ENCODE measurements around the gene ZC3H15.
"Not testable (repeated sequence)": the region's sequence is repeated elsewhere in the genome, so short reads cannot be mapped to it uniquely, and the experiment has no call there.

The ZC3H15 gene

DNA sequence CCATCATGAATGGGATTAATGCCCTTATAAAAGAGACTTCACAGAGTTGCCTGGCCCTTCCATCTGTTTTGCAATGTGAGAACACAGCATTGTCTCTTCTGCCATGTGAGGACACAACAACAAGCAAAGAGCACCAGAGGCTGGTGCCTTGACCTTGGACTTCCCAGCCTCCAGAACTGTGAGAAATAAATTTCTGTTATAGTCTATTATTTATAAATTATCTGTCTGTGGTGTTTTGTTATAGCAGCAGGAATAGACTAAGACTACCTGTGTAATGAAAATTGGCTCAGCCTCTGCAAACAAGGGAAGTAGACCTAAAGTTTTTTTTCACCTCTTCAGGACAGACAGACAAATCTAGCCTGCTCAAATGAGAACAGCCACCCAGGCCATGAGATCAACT, 19.3 kb upstream of the ZC3H15 start:
- H3K79me1 ChIP-seq (replicated peaks; ENCODE audit: low read length, poor library complexity, severe bottlenecking) = peaks cover 7% of the 10 kb centered on the region
- H2AFZ ChIP-seq (ENCODE audit: low read depth, low read length) = no peak overlapping the region
- H3K9me3 ChIP-seq (ENCODE audit: control insufficient read depth, low read length) = peaks cover 6% of the 10 kb centered on the region
- H3K27ac ChIP-seq (ENCODE audit: low read length, poor library complexity, severe bottlenecking) = no peak overlapping the region
- no peak overlapping the region for H3K4ac ChIP-seq (ENCODE audit: low read depth in 1 of 2, low read length in 2 of 2)
- no peak overlapping the region for H2BK5ac ChIP-seq (ENCODE audit: low read depth, low read length, poor library complexity, severe bottlenecking)
- no peaks in the 10 kb centered on the region for H3K36me3 ChIP-seq (ENCODE audit: control insufficient read depth in 1 of 2, insufficient read depth in 2 of 2, low read depth in 1 of 2, low read length in 2 of 2)
- H3K27me3 ChIP-seq (ENCODE audit: control insufficient read depth in 1 of 2, insufficient read depth in 1 of 2, low read length in 2 of 2) = no peaks in the 10 kb centered on the region
- H4K8ac ChIP-seq (ENCODE audit: low read length) = no peak overlapping the region
- no peak for DNase-seq
- no peak overlapping the region for H3K23ac ChIP-seq (ENCODE audit: low read length in 2 of 2)
- H4K91ac ChIP-seq (ENCODE audit: low read length) = no peak overlapping the region
- H2BK120ac ChIP-seq (ENCODE audit: low read depth, low read length) = no peak overlapping the region
- no peak overlapping the region for H2BK12ac ChIP-seq (ENCODE audit: low read length in 2 of 2)
- no peak overlapping the region for H3K14ac ChIP-seq (ENCODE audit: low read length in 2 of 2)
- no peak overlapping the region for H3K4me3 ChIP-seq (ENCODE audit: insufficient read depth in 1 of 2, low read depth in 1 of 2, low read length in 2 of 2)
- H2BK15ac ChIP-seq (ENCODE audit: low read depth, poor library complexity, severe bottlenecking) = no peak overlapping the region
- no peaks in the 10 kb centered on the region for H3K4me1 ChIP-seq (ENCODE audit: control insufficient read depth, insufficient read depth, low read depth, low read length)
- H3K18ac ChIP-seq (ENCODE audit: low read depth in 1 of 2, low read length in 2 of 2) = no peak overlapping the region
- H3K9ac ChIP-seq (ENCODE audit: low read length) = no peak overlapping the region
- no peak overlapping the region for H2AK5ac ChIP-seq (ENCODE audit: low read length, severe bottlenecking)
- H3K4me2 ChIP-seq (ENCODE audit: low read length, poor library complexity, severe bottlenecking) = no peak overlapping the region

DNA sequence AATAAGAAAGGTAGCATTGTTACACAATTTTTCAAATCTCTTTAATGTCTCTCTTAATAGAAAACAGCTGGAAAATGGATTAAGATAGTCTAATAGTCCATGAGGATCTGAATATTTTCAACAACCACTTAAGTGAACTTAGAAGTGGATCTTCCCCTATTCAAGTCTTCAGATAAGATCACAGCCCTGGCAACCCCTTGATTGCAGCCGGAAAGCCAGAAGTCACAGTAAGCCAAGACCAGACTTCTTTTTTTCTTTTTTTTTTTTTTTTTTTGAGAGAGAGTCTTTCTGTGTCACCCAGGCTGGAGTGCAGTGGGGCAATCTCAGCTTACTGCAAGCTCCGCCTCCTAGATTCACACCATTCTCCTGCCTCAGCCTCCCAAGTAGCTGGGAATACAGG, 18.6 kb upstream of the ZC3H15 start:
- Histone ChIP-seq H4K91ac (ENCODE audit: low read length) (no peak overlapping the region), H4K8ac (ENCODE audit: low read length) (no peak overlapping the region), H3K9ac (ENCODE audit: low read length) (no peak overlapping the region), H3K4me2 (ENCODE audit: low read length, poor library complexity, severe bottlenecking) (no peak overlapping the region), H3K27me3 (ENCODE audit: control insufficient read depth in 1 of 2, insufficient read depth in 1 of 2, low read length in 2 of 2) (no peaks in the 10 kb centered on the region), H2AK5ac (ENCODE audit: low read length, severe bottlenecking) (no peak overlapping the region), H3K4ac (ENCODE audit: low read depth in 1 of 2, low read length in 2 of 2) (no peak overlapping the region), H3K27ac (ENCODE audit: low read length, poor library complexity, severe bottlenecking) (no peak overlapping the region), H3K36me3 (ENCODE audit: control insufficient read depth in 1 of 2, insufficient read depth in 2 of 2, low read depth in 1 of 2, low read length in 2 of 2) (no peaks in the 10 kb centered on the region), H3K4me1 (ENCODE audit: control insufficient read depth, insufficient read depth, low read depth, low read length) (no peaks in the 10 kb centered on the region), H2BK15ac (ENCODE audit: low read depth, poor library complexity, severe bottlenecking) (no peak overlapping the region), H2BK12ac (ENCODE audit: low read length in 2 of 2) (no peak overlapping the region), H2AFZ (ENCODE audit: low read depth, low read length) (no peak overlapping the region), H3K23ac (ENCODE audit: low read length in 2 of 2) (no peak overlapping the region), H3K4me3 (ENCODE audit: insufficient read depth in 1 of 2, low read depth in 1 of 2, low read length in 2 of 2) (no peak overlapping the region), H3K14ac (ENCODE audit: low read length in 2 of 2) (no peak overlapping the region), H3K18ac (ENCODE audit: low read depth in 1 of 2, low read length in 2 of 2) (no peak overlapping the region), H2BK5ac (ENCODE audit: low read depth, low read length, poor library complexity, severe bottlenecking) (no peak overlapping the region), H2BK120ac (ENCODE audit: low read depth, low read length) (no peak overlapping the region), H3K79me1 (replicated peaks; ENCODE audit: low read length, poor library complexity, severe bottlenecking) (peaks cover 7% of the 10 kb centered on the region), H3K9me3 (ENCODE audit: control insufficient read depth, low read length) (peaks cover 6% of the 10 kb centered on the region)
- DNase-seq = no peak
- no CpG with 5 or more reads among the region's 2 CpGs for WGBS

DNA sequence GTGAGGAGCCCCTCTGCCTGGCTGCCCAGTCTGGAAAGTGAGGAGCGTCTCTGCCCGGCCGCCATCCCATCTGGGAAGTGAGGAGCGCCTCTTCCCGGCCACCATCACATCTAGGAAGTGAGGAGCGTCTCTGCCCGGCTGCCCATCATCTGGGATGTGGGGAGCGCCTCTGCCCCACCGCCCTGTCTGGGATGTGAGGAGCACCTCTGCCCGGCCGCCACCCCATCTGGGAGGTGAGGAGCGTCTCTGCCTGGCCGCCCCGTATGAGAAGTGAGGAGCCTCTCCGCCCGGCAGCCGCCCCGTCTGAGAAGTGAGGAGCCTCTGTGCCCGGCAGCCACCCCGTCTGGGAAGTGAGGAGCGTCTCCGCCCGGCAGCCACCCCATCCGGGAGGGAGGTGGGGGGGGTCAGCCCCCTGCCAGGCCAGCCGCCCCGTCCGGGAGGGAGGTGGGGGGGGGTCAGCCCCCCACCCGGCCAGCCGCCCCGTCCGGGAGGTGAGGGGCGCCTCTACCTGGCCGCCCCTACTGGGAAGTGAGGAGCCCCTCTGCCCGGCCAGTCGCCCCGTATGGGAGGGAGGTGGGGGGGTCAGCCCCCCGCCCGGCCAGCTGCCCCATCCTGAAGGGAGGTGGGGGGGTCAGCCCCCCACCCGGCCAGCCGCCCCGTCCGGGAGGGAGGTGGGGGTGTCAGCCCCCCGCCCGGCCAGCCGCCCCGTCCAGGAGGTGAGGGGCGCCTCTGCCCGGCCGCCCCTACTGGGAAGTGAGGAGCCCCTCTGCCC, 13.2 kb upstream of the ZC3H15 start:
- H2BK12ac ChIP-seq (ENCODE audit: low read length in 2 of 2); DNase-seq; H2AFZ ChIP-seq (ENCODE audit: low read depth, low read length); H3K4ac ChIP-seq (ENCODE audit: low read depth in 1 of 2, low read length in 2 of 2); H3K4me2 ChIP-seq (ENCODE audit: low read length, poor library complexity, severe bottlenecking); H3K27me3 ChIP-seq (ENCODE audit: control insufficient read depth in 1 of 2, insufficient read depth in 1 of 2, low read length in 2 of 2); H2AK5ac ChIP-seq (ENCODE audit: low read length, severe bottlenecking); H3K23ac ChIP-seq (ENCODE audit: low read length in 2 of 2); H3K79me1 ChIP-seq (replicated peaks; ENCODE audit: low read length, poor library complexity, severe bottlenecking); H3K4me3 ChIP-seq (ENCODE audit: insufficient read depth in 1 of 2, low read depth in 1 of 2, low read length in 2 of 2); H3K4me1 ChIP-seq (ENCODE audit: control insufficient read depth, insufficient read depth, low read depth, low read length); H2BK120ac ChIP-seq (ENCODE audit: low read depth, low read length); H3K9ac ChIP-seq (ENCODE audit: low read length); H4K91ac ChIP-seq (ENCODE audit: low read length); H4K8ac ChIP-seq (ENCODE audit: low read length); H3K27ac ChIP-seq (ENCODE audit: low read length, poor library complexity, severe bottlenecking); H3K9me3 ChIP-seq (ENCODE audit: control insufficient read depth, low read length); H3K36me3 ChIP-seq (ENCODE audit: control insufficient read depth in 1 of 2, insufficient read depth in 2 of 2, low read depth in 1 of 2, low read length in 2 of 2); H3K18ac ChIP-seq (ENCODE audit: low read depth in 1 of 2, low read length in 2 of 2); H2BK15ac ChIP-seq (ENCODE audit: low read depth, poor library complexity, severe bottlenecking); H2BK5ac ChIP-seq (ENCODE audit: low read depth, low read length, poor library complexity, severe bottlenecking); H3K14ac ChIP-seq (ENCODE audit: low read length in 2 of 2): not testable (repeated sequence)
- 96% methylated on average over 19 of the region's 49 CpGs for WGBS

DNA sequence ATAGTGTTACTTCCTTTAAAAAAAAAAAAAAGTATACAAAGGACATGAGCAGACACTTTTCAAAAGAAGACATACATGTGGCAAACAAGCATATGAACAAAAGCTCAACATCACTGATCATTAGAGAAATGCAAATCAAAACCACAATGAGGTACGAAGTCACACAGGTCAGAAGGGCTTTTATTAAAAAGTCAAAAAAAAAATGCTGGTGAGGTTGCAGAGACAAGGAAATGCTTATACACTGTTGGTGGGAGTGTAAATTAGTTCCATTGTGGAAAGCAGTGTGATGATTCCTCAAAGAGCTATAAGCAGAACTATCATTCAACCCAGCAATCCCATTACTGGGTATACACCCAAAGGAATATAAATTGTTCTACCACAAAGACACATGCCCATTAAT, 11.8 kb upstream of the ZC3H15 start:
- H3K4me2 ChIP-seq (ENCODE audit: low read length, poor library complexity, severe bottlenecking); H4K8ac ChIP-seq (ENCODE audit: low read length); H3K4me3 ChIP-seq (ENCODE audit: insufficient read depth in 1 of 2, low read depth in 1 of 2, low read length in 2 of 2); H3K23ac ChIP-seq (ENCODE audit: low read length in 2 of 2); H2BK12ac ChIP-seq (ENCODE audit: low read length in 2 of 2); H2BK15ac ChIP-seq (ENCODE audit: low read depth, poor library complexity, severe bottlenecking); H3K18ac ChIP-seq (ENCODE audit: low read depth in 1 of 2, low read length in 2 of 2); H3K4ac ChIP-seq (ENCODE audit: low read depth in 1 of 2, low read length in 2 of 2); H2BK120ac ChIP-seq (ENCODE audit: low read depth, low read length); H4K91ac ChIP-seq (ENCODE audit: low read length); DNase-seq; H3K9ac ChIP-seq (ENCODE audit: low read length); H2BK5ac ChIP-seq (ENCODE audit: low read depth, low read length, poor library complexity, severe bottlenecking); H3K27ac ChIP-seq (ENCODE audit: low read length, poor library complexity, severe bottlenecking); H3K27me3 ChIP-seq (ENCODE audit: control insufficient read depth in 1 of 2, insufficient read depth in 1 of 2, low read length in 2 of 2); H2AFZ ChIP-seq (ENCODE audit: low read depth, low read length); H3K79me1 ChIP-seq (replicated peaks; ENCODE audit: low read length, poor library complexity, severe bottlenecking); H3K9me3 ChIP-seq (ENCODE audit: control insufficient read depth, low read length); H2AK5ac ChIP-seq (ENCODE audit: low read length, severe bottlenecking); H3K4me1 ChIP-seq (ENCODE audit: control insufficient read depth, insufficient read depth, low read depth, low read length); H3K14ac ChIP-seq (ENCODE audit: low read length in 2 of 2); H3K36me3 ChIP-seq (ENCODE audit: control insufficient read depth in 1 of 2, insufficient read depth in 2 of 2, low read depth in 1 of 2, low read length in 2 of 2): not testable (repeated sequence)
- 100% methylated on average over 1 of the region's 1 CpG for WGBS
